ENCODE results near the gene PIEZO2. TPM values are rescaled to one million over a fixed set of nuclear protein-coding genes. Genes with fewer than 3 reads are reported as not detected.

Gene PIEZO2
- total and polyA plus RNA-seq, 2 of the 8 experiments (the other 6 are each of a cell fraction or from before 2014, with no cell fraction given) = 4.7 to 16.5 TPM

- TF ChIP-seq CBX8 (IDR thresholded peaks at IDR 0.05; ENCODE audit: borderline replicate concordance, low read depth, low read length) (no peak), SIRT6 (IDR thresholded peaks at IDR 0.05; ENCODE audit: low read length) (no peak)
Measured at GRCh38 chr18:11034884-11035283, 114.5 kb downstream of the PIEZO2 start (continued).
